B cell (primary cell): ENCODE results near the gene HOXA3.

Source experiments
- CTCF ChIP-seq: fragments of 200-600 bp; IDR thresholded peaks from one replicate; pipeline ENCODE4 v1.8.0; 2022; ENCODE audit warnings: antibody characterized with exemption, mild to moderate bottlenecking
- EZH2 ChIP-seq: IDR thresholded peaks from 2 replicates; pipeline ENCODE4 v1.6.1; 2012; ENCODE audit warnings: borderline replicate concordance, low read depth, mild to moderate bottlenecking, moderate library complexity, low read length; ENCODE audit not compliant: insufficient read depth, poor library complexity, severe bottlenecking

DNA sequence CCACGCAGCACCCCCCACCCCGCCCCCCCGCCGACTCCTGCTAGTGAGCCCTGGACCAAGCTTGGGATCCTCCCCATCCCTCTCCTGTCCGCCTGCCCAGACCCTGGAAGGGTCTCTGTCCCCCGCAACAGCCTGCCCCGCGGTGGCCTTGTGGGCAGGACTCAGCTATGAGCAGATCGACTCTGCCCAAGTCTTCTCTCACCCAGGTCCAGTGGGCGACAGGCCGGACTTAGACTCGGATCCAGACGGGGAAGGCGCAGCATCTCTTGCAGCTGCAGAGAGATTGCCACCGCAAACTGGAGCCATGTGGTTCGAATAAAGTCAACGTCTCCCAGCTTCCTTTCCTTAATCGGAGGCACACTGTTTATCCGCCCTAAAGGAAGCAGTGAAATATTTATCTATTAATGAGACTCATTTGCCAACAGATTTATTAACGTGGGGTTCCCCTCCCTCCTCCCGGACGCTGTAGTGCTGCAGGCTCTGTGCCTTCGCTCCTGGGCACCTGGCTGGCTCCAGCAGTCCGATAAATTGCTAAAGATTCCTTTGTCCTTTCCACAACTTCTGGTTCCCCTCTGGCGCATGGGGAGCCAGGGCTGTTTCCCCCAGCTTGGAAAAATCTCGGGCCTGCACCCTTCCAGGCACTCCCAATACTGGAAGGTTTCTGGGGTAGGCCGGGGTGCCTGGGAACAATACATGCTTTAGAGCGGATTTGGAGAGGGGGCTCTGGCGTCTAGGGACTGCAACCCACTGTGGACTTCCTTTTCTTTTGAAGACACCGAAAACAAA is 4.7 kb upstream of the HOXA3 start:
- TF ChIP-seq CTCF: no peak
- TF ChIP-seq EZH2: no peak
